HepG2 (cell line): ENCODE data around the gene WNK4. TPM values are rescaled to one million over a fixed set of nuclear protein-coding genes. Genes with fewer than 3 reads are reported as not detected.

Experiments
- CBX2 ChIP-seq, 2 experiments: fragments of 200-600 bp in 1 of 2; sonication (generic); formaldehyde crosslinking in 1 of 2; IDR thresholded peaks; 2 replicates each; pipeline versions ENCODE4 v1.7.0 to v1.8.1; 2018 to 2022; ENCODE audit warnings: low read depth in 2 of 2, low read length in 1 of 2, mild to moderate bottlenecking in 1 of 2, missing genetic modification reagents in 1 of 2
- KLF12 ChIP-seq: sonication (generic); formaldehyde crosslinking; IDR thresholded peaks from 2 replicates; pipeline ENCODE4 v1.4.0; 2020; ENCODE audit warnings: missing genetic modification reagents, borderline replicate concordance
- MBNL3 ChIP-seq: fragments of 250-450 bp; sonication (Bioruptor Pico); conservative IDR thresholded peaks from 2 replicates; pipeline ENCODE4 v1.8.0; 2022; ENCODE audit warnings: mild to moderate bottlenecking, inconsistent platforms
- MTA3 ChIP-seq: sonication (generic); formaldehyde crosslinking; IDR thresholded peaks from 2 replicates; pipeline ENCODE4 v1.4.0; 2020; ENCODE audit warnings: missing genetic modification reagents
- RFX5 ChIP-seq: IDR thresholded peaks from 2 replicates; pipeline ENCODE4 v1.6.1; 2011; ENCODE audit warnings: low read depth, low read length, improper control_type of control experiment
- ZBTB40 ChIP-seq, 2 experiments: fragments of 450-650 bp in 1 of 2; sonication (generic) in 1 of 2; formaldehyde crosslinking in 1 of 2; IDR thresholded peaks; 2 replicates each; pipeline versions ENCODE4 v1.6.1 to v1.8.0; 2016 to 2022; ENCODE audit warnings: antibody characterized with exemption in 1 of 2, mild to moderate bottlenecking in 1 of 2, missing genetic modification reagents in 1 of 2
- ZBTB49 ChIP-seq: sonication (generic); formaldehyde crosslinking; IDR thresholded peaks from 2 replicates; pipeline ENCODE4 v1.4.0; 2020; ENCODE audit warnings: missing genetic modification reagents, borderline replicate concordance
- ZNF20 ChIP-seq: sonication (generic); formaldehyde crosslinking; IDR thresholded peaks from 2 replicates; pipeline ENCODE4 v1.4.0; 2020; ENCODE audit warnings: mild to moderate bottlenecking, moderate library complexity, missing genetic modification reagents
- ZNF317 ChIP-seq: sonication (generic); formaldehyde crosslinking; IDR thresholded peaks from 2 replicates; pipeline ENCODE4 v1.5.0; 2020; ENCODE audit warnings: mild to moderate bottlenecking, missing genetic modification reagents
- polyA plus RNA-seq, 8 experiments: library from polyadenylated mRNA; depleted of rRNA in 3 of 8; stranded (reverse) in 7 of 8; unstranded in 1 of 8; fragments of >200 nt; fragmentation: Illumina TruSeq in 4 of 8; extraction: Trizol in 4 of 8; gene quantifications; 2 replicates each; pipeline versions ENCODE4 v1.2.1 to v1.2.3, GENCODE V29; 2011 to 2016; ENCODE audit warnings: low read depth in 4 of 8, missing spikeins in 1 of 8, mixed read lengths in 1 of 8; ENCODE audit not compliant: insufficient read depth in 1 of 8
- total RNA-seq, 5 experiments: library from RNA; depleted of rRNA; stranded (reverse); fragments of >200 nt; fragmentation: Illumina TruSeq; extraction: Trizol; gene quantifications; 2 replicates each; pipeline ENCODE4 v1.2.3, GENCODE V29; 2016; ENCODE audit warnings: low read depth in 1 of 5
- TF ChIP-seq, protein P1 (sequence below): sonication (generic); formaldehyde crosslinking; conservative IDR thresholded peaks from 2 replicates; pipeline ENCODE4 v1.8.0; 2022; ENCODE audit warnings: mild to moderate bottlenecking, moderate library complexity, missing genetic modification reagents

WNK4 gene
- total and polyA plus RNA-seq, 2 of the 13 experiments (the other 11 are each of a cell fraction or from before 2014, with no cell fraction given): 2.7 to 13.7 TPM

GRCh38 chr17:42781639-42782165, 1.3 kb downstream of the WNK4 start (continued):
- no peak for TF ChIP-seq ZBTB40 (IDR thresholded peaks at IDR 0.05)
- no peak for TF ChIP-seq ZBTB40 (CRISPR knock-in tag; IDR thresholded peaks at IDR 0.05)
- no peak for TF ChIP-seq MBNL3 (CRISPR knock-in tag)
- TF ChIP-seq RFX5: no peak
- no peak for TF ChIP-seq ZBTB49
- no peak for TF ChIP-seq ZNF20 (CRISPR knock-in tag)
- no peak for TF ChIP-seq ZNF317
- no peak for TF ChIP-seq KLF12 (CRISPR knock-in tag)
- no peak for TF ChIP-seq CBX2 (IDR thresholded peaks at IDR 0.05; ENCODE audit: low read depth, low read length)
- TF ChIP-seq CBX2 (CRISPR knock-in tag; IDR thresholded peaks at IDR 0.05; ENCODE audit: low read depth): no peak
- no peak for TF ChIP-seq MTA3 (CRISPR knock-in tag)
- TF ChIP-seq, protein P1, sequence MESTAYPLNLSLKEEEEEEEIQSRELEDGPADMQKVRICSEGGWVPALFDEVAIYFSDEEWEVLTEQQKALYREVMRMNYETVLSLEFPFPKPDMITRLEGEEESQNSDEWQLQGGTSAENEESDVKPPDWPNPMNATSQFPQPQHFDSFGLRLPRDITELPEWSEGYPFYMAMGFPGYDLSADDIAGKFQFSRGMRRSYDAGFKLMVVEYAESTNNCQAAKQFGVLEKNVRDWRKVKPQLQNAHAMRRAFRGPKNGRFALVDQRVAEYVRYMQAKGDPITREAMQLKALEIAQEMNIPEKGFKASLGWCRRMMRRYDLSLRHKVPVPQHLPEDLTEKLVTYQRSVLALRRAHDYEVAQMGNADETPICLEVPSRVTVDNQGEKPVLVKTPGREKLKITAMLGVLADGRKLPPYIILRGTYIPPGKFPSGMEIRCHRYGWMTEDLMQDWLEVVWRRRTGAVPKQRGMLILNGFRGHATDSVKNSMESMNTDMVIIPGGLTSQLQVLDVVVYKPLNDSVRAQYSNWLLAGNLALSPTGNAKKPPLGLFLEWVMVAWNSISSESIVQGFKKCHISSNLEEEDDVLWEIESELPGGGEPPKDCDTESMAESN (CRISPR knock-in tag): no peak
